GM12891 (cell line): ENCODE measurements around the gene RNF40.

Experiments used
- PAX5 ChIP-seq: IDR thresholded peaks from 2 replicates; pipeline ENCODE4 v1.6.1; 2011; ENCODE audit warnings: low read length, moderate library complexity, mild to moderate bottlenecking; ENCODE audit not compliant: insufficient read depth, severe bottlenecking
- POLR2A ChIP-seq: IDR thresholded peaks from 2 replicates; pipeline ENCODE4 v1.6.1; 2011; ENCODE audit warnings: low read depth, low read length, control low read depth
- POLR2AphosphoS5 ChIP-seq: IDR thresholded peaks from 2 replicates; pipeline ENCODE4 v1.6.1; 2011; ENCODE audit warnings: low read depth, low read length, control low read depth
- TAF1 ChIP-seq: IDR thresholded peaks from 2 replicates; pipeline ENCODE4 v1.6.1; 2011; ENCODE audit warnings: low read depth, low read length, control low read depth

DNA sequence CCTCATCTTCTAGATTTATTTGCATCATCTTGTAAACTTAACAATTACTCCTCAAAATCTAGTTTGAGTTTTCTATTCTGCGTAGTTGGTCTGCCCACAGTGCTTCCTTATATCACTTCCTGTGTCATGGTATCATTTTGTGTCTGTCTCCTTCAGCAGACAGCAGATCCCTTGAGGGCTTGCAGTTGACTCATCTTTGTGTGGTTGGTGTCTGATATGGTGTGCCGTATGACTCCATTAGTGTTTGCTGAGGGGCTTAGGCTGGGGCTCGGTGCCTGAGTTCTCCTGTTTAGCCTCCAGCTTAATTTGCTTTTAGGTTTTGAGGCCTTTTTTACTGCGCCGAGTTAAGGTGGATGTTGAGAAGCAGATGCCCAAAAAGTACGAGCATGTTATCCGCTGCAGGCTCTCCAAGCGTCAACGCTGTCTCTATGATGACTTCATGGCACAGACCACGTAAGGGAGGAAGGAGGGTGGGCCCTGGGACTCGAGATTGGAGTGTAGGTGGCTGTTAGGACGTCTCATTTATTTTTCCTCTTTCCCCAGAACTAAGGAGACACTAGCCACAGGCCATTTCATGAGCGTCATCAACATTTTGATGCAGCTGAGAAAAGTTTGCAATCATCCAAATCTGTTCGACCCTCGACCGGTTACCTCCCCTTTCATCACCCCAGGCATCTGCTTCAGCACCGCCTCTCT is 46.2 kb upstream of the RNF40 start:
- TF ChIP-seq POLR2AphosphoS5 (no peak), POLR2A (no peak), PAX5 (no peak), TAF1 (no peak)
